Measurements from ENCODE around the gene SMR3A.

SMR3A gene

DNA sequence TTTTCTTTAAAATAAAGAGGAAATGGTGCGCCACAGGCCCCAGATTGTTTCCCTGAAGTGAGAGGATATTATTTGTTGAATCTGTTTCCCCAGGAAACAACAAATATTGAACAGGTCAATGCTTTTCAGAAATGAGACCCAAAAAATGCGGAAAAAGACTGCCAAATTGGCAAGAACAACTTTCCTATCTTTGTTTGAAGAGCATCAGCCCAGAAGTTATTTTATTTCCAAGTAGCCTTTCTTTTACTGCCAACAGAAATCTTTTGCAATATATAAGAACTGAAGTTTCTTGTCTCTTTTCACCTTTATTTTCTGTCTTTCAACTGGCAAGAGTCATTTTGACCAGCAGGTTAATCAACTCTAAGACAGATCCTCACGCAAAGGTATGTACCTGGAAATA is at the start of gene SMR3A:
Gene SMR3A, plus strand, starts transcription at position 301 of the 400 bp plus-strand sequence. CDS start 1,356 bp downstream, outside the sequence.
- no peak for DNase-seq

DNA sequence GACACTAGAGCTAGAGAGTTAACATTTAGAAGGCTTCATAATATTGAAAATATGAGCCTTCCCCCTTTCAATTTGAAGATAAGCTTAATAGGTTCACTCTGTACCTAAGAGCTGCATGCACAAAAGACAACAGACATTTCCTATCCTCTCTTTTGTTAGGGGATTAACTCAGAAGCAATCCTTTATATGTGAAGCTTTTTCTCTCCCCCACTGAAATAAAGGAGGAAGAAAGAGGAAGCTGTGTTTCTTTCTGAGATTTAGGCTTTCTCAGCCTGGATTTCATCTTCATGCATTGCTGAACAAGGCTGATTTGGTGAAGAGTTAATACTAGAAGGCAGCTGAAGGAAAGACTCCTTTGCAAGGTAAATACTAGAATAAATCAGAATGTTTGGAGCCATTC is 46.8 kb upstream of the SMR3A start:
- DNase-seq, result no peak

DNA sequence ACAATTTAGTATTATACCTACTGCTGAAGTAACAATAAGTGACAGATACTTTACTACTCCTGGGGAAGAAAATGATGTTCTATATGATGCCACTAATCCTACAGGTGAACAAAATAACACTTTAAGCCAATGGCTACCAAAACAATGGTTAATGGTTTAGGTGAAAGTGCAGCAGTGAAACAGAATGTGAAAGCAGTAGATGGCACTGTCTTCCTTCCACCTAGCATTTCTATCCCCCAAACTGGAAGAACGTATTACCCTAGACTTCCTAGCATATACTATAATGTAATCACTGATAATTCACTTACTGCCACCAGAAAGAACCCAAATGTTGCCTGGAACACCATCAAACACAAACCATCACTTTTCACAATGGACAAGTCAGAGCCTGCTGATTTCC is 44.6 kb upstream of the SMR3A start:
- DNase-seq, result no peak

DNA sequence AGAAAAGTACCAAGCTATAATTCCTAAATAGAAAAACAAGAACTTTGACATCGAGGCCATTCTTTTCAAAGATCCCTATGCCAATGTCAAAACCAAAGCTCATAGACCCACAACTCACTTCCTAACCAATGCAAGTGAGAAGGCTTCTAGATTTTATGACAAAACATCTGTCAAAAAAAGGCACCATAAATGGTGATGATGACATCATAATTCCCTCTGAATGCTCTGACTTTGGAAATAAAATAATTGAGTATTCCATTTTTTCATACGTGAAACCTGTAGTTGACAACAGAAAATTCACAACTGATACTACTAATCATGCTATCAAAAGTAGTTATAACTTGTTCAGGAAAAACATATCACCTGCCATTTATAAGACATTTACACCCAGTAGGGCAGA is 34.5 kb upstream of the SMR3A start:
- no peak for DNase-seq

DNA sequence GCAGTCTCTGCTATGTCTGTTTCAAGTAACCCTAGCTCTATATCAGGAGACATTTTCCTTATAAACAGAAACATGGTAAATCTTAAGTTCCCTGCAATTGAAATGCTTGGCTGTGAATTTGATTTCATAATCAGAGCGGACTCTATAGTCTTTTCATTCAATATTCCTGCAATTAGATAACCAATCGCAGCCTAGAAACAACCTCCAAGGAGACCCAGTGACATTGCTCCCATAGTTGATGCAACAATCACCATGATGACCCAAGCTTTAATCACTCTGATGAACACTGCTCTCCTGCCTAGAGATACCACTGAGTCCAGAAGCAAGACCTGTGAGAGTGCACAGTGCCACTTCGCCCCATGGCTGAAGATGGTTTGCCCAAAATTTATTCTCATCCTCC is 25.9 kb upstream of the SMR3A start, which contains the start of gene CABS1:
Gene CABS1, plus strand, starts transcription at position 301 of the 400 bp plus-strand sequence. Its CDS starts 59 bp downstream, at position 360.
- DNase-seq, result no peak

- no peak for DNase-seq
Observed at GRCh38 chr4:70336043-70336442, 24.5 kb upstream of the SMR3A start.

DNA sequence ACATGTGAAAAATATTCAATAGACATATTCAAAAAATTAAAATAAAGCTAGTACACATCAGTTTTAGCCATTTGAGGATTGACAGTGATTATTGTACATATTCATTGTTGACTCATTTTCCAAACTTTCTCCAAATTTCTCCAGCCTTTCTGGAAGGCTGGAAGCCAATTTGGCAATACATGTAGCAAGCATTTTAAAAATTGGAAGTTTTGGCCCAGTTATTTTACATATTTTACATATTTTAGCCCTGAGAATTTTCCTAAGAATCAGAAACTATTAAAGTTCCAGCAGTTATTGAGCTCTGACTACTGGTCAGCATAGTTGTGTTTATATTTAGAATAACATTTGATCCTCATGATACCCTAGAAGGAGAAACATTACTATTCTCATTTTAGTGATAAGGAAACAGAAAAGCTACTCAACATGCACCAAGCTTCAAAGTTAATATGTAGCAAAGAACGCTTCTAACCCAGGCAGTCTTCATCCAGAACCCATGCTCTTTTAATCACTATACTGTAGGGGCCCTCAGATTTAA is 22.6 kb upstream of the SMR3A start:
- DNase-seq, result no peak

- DNase-seq, result no peak
Observed at GRCh38 chr4:70356185-70356584, 4.4 kb upstream of the SMR3A start.

DNA sequence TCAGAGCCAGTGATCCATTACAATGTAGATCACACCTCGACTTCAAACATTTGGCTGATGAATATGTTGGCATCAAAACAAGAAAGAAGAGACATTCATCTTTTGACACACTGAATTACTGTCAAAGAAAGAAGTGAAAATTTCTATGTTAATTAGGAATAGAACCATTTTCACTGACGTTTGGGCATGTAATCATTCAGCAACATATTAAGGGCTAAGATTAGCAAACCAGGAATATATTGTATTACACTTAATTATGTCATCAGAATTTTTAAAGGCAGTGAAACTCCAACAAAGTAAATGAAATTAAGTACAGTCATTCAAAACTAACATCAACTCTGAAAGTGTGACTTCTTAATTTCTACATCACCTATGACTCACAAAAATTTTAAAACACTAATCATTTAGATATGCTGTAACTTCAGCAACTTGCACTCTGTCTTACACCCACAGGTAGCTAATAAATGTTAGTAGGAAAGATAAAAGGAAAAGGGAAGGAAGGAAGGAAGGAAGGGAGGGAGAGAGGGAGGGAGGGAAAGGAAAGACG is 1.4 kb upstream of the SMR3A start:
- no peak for DNase-seq

GRCh38 chr4:70364002-70364401 is 3.4 kb downstream of the SMR3A start:
- no peak for DNase-seq

DNA sequence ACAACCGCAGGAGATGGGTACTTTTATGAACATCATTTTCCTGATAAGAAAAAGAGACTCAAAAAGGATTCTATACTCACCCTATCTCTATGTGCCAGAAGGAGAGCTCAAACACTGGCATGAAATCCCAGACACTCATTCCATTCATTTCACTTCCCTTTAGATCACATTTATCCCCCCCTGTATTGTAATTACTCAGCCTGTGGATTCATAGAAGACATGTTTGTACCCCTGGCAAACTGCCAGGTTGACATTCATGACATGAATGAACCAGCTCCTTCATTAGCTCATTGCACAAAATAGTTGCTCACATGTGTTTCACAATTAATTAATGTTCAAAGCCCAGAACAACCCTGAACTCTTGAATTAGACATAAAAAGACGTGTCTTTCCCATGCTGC is 4.9 kb downstream of the SMR3A start:
- no peak for DNase-seq

- DNase-seq, result no peak
Observed at GRCh38 chr4:70367813-70368212, 7.3 kb downstream of the SMR3A start.

GRCh38 chr4:70371987-70372386 is 11.4 kb downstream of the SMR3A start:
- DNase-seq, result no peak

- DNase-seq, result no peak
Observed at GRCh38 chr4:70372760-70373159, 12.2 kb downstream of the SMR3A start.

DNA sequence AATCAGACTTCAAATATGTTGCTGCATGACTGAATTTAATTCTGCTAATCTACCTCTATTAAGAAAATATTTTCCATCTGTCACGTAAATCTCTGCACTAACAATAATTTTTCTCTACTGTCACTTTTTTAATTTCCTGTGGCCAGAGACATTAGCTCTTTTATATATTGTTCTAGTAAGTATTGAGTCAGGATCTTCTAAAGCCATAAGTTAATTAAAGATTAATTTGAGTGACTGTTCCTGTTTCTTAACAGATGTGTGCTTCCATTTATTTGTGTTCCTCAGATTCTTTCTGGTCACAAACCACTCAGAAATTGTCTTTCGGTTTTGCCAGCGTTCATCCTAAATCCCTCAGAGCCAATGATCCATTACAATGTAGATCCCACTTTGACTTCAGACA is 20.0 kb downstream of the SMR3A start:
- no peak for DNase-seq

DNA sequence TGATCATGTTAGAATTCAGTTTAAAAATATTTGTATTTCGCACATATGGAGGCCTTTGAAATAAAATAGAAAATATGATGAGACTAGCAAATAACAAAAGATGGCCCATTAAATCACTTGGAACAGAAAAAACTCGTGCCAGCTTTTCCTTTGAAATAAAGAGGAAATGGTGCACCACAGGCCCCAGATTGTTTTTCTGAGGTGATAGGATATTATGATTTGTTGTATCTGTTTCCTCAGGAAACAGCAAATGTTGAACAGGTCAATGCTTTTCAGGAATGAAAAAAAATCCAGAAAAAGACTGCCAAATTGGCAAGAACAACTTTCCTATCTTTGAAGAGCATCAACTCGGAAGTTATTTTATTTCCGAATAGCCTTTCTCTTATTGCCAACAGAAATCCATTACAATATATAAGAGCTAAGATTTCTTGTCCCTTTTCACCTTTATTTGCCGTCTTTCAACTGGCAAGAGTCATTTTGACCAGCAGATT is 22.2 kb downstream of the SMR3A start, which contains the start of gene SMR3B:
Gene SMR3B, plus strand, starts transcription at position 441 of the 491 bp plus-strand sequence. CDS start 1,380 bp downstream, outside the sequence.
- DNase-seq, result no peak

DNA sequence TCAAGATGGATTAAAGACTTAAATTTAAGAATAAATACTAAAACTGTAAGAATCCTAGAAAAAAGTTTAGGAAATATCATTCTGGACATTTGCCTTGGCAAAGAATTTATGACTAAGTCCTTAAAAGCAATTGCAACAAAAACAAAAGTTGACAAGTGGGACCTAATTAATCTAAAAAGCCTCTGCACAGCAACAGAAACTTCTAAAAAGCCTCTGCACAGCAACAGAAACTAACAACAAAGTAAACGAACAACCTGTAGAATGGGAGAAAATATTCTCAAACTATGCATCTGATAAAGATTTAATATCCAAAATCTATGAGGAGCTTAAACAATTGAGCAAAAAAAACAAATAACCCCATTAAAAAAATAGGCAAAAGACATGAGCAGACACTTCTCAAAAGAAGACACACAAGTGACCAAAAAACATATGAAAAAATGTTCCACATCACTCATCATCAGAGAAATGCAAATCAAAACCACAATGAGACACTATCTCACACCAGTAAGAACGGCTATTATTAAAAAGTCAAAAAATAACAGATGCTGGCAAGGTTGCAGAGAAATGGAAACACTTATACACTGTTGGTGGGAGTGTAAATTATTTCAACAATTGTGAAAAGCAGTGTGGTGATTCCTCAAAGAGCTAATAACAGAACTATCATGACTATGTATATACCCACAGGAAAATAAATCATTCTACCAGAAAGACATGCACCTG is 31.7 kb downstream of the SMR3A start:
- DNase-seq, result no peak

- no peak for DNase-seq
Observed at GRCh38 chr4:70397580-70397979, 37.0 kb downstream of the SMR3A start, which contains the start of gene OPRPN. Gene OPRPN (plus strand): TSS chr4:70397940. CDS start chr4:70399286, 1,346 bp downstream.

DNA sequence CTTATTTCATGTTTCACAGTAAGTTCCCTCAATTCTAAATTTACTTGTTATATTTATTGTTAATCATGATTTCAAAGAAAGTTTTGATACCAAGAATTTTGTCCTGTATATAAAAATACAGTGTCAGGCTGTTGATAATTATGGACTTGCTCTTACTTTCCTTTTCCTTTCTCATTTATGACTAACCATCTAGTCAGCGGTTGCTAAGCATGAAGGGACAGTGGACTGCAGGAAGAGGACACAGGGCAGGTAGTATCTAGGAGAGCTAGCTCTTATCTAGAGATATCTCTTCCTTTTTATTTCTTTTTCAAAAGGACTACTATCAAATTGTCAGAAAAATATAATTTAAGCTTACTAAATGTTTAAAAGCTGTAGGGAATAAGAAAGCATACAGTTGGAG is 38.8 kb downstream of the SMR3A start:
- DNase-seq, result no peak

- DNase-seq, result no peak
Observed at GRCh38 chr4:70402762-70403161, 42.2 kb downstream of the SMR3A start.

DNA sequence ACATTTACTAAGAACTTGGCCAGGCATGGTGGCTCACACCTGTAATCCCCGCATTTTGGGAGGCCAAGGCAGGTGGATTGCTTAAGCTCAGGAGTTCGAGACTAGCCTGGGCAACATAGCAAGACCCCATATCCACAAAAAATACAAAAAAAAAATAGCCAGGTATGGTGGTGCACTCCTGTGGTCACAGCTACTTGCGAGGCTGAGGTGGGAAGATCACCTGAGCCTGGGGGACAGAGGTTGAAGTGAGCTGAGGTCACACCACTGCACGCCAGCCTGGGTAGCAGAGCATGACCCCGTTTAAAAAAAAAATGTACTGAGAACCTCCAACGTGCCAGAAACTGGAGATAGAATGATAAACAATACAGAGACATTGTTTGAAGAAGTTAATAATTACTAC is 45.2 kb downstream of the SMR3A start:
- DNase-seq, result no peak
